Left forelimb (tissue), 1 donor: ENCODE data around the gene PRR33.
"Not testable (repeated sequence)": the region's sequence is repeated elsewhere in the genome, so short reads cannot be mapped to it uniquely, and the experiment has no call there.

Source experiments
- DNase-seq: peaks from one replicate; pipeline ENCODE4 v3.0.0-alpha.2; 2018; ENCODE audit warnings: low spot score

PRR33 gene

GRCh38 chr11:1891831-1892115 lies at the start of gene PRR33:
TSS of gene PRR33 (minus strand) at chr11:1891895. CDS start at chr11:1890584, 1,311 bp downstream.
- DNase-seq = no peak

- not testable (repeated sequence) for DNase-seq
Observed at GRCh38 chr11:1939788-1940187, 48.1 kb upstream of the PRR33 start.

GRCh38 chr11:1939006-1939625 lies 47.4 kb upstream of the PRR33 start:
- peak; percentile 90 for DNase-seq

- no peak for DNase-seq
Observed at GRCh38 chr11:1938343-1939005, 46.8 kb upstream of the PRR33 start.

- DNase-seq = no peak
Observed at GRCh38 chr11:1937616-1938342, 46.1 kb upstream of the PRR33 start.

- no peak for DNase-seq
Observed at GRCh38 chr11:1936781-1937615, 45.3 kb upstream of the PRR33 start.

- no peak for DNase-seq
Observed at GRCh38 chr11:1936072-1936780, 44.5 kb upstream of the PRR33 start.

- DNase-seq = no peak
Observed at GRCh38 chr11:1935156-1936071, 43.7 kb upstream of the PRR33 start.

- no peak for DNase-seq
Observed at GRCh38 chr11:1934335-1935155, 42.9 kb upstream of the PRR33 start.

- DNase-seq = no peak
Observed at GRCh38 chr11:1933416-1934334, 42.0 kb upstream of the PRR33 start.

- no peak for DNase-seq
Observed at GRCh38 chr11:1932681-1933080, 41.0 kb upstream of the PRR33 start.

GRCh38 chr11:1932105-1932480 lies 40.4 kb upstream of the PRR33 start:
- no peak for DNase-seq

GRCh38 chr11:1931341-1932104 lies 39.8 kb upstream of the PRR33 start:
- peak; percentile 82 for DNase-seq

- DNase-seq = no peak
Observed at GRCh38 chr11:1930462-1930830, 38.8 kb upstream of the PRR33 start.

- DNase-seq = no peak
Observed at GRCh38 chr11:1929621-1930461, 38.1 kb upstream of the PRR33 start.

- no peak for DNase-seq
Observed at GRCh38 chr11:1928891-1929541, 37.3 kb upstream of the PRR33 start.

- DNase-seq = no peak
Observed at GRCh38 chr11:1928470-1928890, 36.8 kb upstream of the PRR33 start.
